ENCODE data around the gene ZNF680.
"Not testable (repeated sequence)": the region's sequence is repeated elsewhere in the genome, so short reads cannot be mapped to it uniquely, and the experiment has no call there.

Gene ZNF680

DNA sequence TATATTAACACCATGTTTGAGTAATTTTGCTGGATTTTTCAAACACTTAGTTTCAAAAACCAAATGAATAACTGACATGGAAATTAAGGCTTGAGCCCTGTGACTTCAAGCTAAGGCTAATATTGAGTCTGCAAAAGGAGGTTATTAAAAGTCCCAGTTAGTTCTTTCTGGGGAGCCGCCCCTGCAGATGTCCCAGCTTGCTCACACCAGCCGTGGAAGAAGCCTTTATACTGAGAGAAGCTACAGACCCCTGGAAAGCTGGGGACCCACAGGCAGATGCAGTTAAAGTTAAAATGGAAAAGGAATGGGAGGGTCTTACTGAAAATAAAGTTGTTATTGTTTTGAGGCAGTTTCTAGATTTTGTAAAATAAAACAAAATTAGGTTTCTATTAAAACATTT, 18.5 kb upstream of the ZNF680 start:
- peak in 1 of 2 donors; percentile 26 for DNase-seq (ENCODE audit: low read depth in 2 of 2)
- no peak overlapping the region for H3K4me3 ChIP-seq (replicated peaks in 1 of 2; ENCODE audit: low read depth in 2 of 2, low read length in 2 of 2)
- TF ChIP-seq, protein P1, sequence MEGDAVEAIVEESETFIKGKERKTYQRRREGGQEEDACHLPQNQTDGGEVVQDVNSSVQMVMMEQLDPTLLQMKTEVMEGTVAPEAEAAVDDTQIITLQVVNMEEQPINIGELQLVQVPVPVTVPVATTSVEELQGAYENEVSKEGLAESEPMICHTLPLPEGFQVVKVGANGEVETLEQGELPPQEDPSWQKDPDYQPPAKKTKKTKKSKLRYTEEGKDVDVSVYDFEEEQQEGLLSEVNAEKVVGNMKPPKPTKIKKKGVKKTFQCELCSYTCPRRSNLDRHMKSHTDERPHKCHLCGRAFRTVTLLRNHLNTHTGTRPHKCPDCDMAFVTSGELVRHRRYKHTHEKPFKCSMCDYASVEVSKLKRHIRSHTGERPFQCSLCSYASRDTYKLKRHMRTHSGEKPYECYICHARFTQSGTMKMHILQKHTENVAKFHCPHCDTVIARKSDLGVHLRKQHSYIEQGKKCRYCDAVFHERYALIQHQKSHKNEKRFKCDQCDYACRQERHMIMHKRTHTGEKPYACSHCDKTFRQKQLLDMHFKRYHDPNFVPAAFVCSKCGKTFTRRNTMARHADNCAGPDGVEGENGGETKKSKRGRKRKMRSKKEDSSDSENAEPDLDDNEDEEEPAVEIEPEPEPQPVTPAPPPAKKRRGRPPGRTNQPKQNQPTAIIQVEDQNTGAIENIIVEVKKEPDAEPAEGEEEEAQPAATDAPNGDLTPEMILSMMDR (IDR thresholded peaks at IDR 0.05; ENCODE audit: low read depth, low read length), result no peak

DNA sequence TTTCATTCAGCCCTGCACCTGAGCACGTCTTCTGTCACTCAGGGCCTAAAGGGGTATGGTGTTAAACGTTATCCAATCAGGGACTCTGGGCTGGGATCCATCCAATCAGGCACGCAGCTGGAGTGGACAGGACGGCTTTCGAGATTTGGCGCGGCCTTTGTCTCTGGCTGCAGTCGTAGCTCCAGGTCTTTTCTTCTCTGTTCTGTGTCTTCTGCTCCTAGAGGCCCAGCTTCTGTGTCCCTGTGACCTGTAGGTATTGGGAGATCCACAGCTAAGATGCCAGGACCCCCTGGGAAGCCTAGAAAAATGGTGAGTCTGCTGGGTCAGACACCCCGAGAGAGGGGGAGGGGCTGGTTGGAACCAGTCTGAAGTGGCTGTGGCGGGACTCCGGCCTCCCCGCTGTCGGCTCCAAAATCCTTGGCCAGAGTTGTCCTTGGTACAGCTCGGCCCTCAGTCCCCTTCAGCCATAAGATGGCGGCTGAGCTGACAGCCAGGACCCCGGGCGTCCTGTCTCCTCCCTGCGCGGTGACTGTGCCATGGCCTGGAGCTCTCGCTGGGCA, 11.7 kb upstream of the ZNF680 start:
- TF ChIP-seq, protein P1 (IDR thresholded peaks at IDR 0.05; ENCODE audit: low read depth, low read length), result no peak
- H3K4me3 ChIP-seq (replicated peaks in 1 of 2; ENCODE audit: low read depth in 2 of 2, low read length in 2 of 2), result peak overlapping the region; percentile 42 to 48
- DNase-seq (ENCODE audit: low read depth in 2 of 2), result peak; percentile 69 to 75

DNA sequence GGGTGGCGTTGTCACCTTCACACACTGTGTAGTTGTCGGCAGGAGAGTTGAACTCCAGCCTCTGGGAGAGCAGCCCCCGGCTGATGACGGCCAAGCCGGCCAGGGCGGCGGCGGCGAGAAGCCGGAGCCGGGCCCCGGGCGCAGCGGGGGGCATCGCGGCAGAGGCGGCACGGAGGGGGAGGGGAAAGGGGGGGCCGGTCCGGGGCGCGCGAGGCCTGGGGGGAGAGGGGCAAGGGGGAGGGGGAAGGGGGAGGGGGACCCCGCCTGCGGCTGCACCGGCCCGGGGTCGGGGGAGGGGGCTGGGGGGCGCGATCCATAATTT, 7.4 kb upstream of the ZNF680 start:
- H3K4me3 ChIP-seq (replicated peaks in 1 of 2; ENCODE audit: low read depth in 2 of 2, low read length in 2 of 2), result peak overlapping the region; percentile 32 to 48
- DNase-seq (ENCODE audit: low read depth in 2 of 2), result not testable (repeated sequence)

DNA sequence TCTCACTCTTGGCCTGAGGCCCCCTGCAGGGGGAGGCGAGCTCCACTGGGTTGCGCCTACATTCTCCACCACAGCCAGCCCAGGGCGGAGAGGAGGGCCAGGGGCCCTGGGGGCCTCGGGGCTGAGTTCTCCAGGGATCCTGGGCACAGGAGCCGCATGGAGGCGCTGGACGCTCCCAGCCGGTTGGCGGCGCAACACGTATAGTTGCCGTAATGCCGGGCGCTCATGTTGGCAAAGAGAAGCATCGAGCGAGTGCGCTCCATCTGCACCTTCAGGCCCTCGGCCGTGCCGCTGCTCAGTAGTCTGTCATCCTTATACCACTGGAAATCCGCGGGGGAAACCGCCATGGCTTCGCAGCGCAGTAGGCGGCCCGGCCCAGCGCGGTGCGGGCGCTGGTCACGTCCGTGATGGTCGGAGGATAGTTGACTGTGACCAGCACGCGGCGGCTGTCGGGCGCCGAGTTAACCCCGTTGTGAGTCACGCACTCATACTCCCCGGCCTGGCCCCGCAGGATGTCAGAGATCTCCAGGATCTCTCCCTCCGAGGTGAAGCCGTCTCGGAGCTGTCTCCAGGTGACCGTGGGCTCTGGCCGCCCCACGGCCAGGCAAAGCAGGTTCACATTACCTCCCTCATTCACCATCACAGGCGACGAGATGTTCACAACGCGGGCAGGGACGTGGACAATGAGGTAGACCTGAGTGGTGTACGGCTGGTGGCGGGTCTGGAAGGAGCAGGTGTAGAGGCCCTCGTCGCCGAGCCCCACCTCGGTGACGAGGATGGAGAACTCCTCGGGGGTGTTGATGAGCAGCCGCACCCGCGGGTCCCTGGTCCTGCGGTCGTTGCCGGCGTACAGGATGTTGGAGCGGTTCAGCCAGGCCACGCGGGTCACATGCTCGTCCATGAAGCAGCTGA, 6.8 kb upstream of the ZNF680 start:
- TF ChIP-seq, protein P1 (IDR thresholded peaks at IDR 0.05; ENCODE audit: low read depth, low read length), result peak; percentile 28
- peak; percentile 38 to 50 for DNase-seq (ENCODE audit: low read depth in 2 of 2)
- H3K4me3 ChIP-seq (replicated peaks in 1 of 2; ENCODE audit: low read depth in 2 of 2, low read length in 2 of 2), result peak overlapping the region; percentile 32 to 48

DNA sequence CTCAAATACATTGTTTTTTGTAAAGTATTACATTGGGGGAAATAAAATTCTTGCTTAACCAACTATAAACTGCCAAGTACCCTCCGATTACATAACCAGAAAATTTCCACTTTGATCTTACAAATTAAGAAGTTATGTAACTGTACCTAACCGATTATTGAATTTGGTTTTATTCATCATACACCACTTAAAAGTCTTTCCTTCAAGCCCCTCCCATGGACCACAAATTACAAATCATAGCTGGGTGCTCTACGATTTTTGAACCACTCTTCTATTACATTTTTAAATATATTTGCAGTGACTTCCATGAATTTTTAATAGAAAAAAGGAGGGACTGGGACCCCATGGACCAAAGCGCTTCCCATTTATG, 630 bp downstream of the ZNF680 start:
- DNase-seq (ENCODE audit: low read depth in 2 of 2), result peak in 1 of 2 donors; percentile 29
- TF ChIP-seq, protein P1 (IDR thresholded peaks at IDR 0.05; ENCODE audit: low read depth, low read length), result no peak
- H3K4me3 ChIP-seq (replicated peaks in 1 of 2; ENCODE audit: low read depth in 2 of 2, low read length in 2 of 2), result peak overlapping the region; percentile 74 to 93

DNA sequence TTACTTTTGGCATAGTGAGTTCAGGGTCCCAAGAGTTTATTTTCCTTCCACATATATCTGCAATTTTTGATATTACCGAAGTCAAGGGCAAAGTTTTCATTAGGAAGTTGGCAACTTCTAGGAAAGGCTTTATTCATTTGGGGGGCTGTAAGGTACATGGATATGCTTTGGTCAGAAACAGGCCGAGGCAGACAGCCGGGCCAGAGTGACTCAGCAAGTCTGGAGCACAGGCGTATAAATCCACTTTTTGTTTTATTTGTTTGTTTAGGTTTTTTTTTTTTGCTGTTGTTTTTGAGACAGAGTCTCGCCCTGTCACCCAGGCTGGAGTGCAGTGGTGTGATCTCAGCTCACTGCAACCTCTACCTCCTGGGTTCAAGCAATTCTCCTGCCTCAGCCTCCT, 3.7 kb downstream of the ZNF680 start:
- DNase-seq (ENCODE audit: low read depth in 2 of 2), result peak; percentile 65 to 75
- peak overlapping the region in 1 of 2 donors; percentile 4 for H3K4me3 ChIP-seq (replicated peaks in 1 of 2; ENCODE audit: low read depth in 2 of 2, low read length in 2 of 2)

DNA sequence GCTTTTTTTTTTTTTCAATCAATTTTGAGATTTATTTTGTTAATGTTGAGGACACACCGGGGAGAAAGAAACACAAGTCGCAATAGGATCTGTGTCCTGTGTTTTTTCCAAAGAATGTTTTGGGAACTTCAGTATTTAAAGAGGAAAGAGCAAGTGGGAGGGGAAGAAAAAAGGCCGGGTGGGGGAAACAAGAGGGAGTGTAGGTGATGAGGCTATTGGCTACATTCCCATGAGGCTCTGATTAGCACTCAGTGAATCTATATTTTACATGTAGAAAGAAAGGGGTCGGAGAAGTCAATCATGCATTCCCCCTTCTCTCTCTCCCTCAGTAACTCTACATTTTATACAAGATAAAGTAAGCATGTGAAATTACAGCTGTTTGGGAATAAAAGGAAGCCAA, 4.1 kb downstream of the ZNF680 start:
- H3K4me3 ChIP-seq (replicated peaks in 1 of 2; ENCODE audit: low read depth in 2 of 2, low read length in 2 of 2), result peak overlapping the region in 1 of 2 donors; percentile 4
- DNase-seq (ENCODE audit: low read depth in 2 of 2), result peak; percentile 45 to 54
- TF ChIP-seq, protein P1 (IDR thresholded peaks at IDR 0.05; ENCODE audit: low read depth, low read length), result no peak

More for the DNA sequence above, 3.7 kb downstream of the ZNF680 start:
- TF ChIP-seq, protein P1 (IDR thresholded peaks at IDR 0.05; ENCODE audit: low read depth, low read length), result no peak
